Ramos (cell line): ENCODE measurements around the gene FBXW10B.
"Not testable (repeated sequence)": the region's sequence is repeated elsewhere in the genome, so short reads cannot be mapped to it uniquely, and the experiment has no call there.

Experiments
- in situ Hi-C: fragments of 300-500 bp; cut with MboI; formaldehyde crosslinking; loops from one replicate; pipeline ENCODE4 v1.14.3; 2022; ENCODE audit warnings: low sequenced_read_pairs; ENCODE audit not compliant: unreplicated experiment

The FBXW10B gene

DNA sequence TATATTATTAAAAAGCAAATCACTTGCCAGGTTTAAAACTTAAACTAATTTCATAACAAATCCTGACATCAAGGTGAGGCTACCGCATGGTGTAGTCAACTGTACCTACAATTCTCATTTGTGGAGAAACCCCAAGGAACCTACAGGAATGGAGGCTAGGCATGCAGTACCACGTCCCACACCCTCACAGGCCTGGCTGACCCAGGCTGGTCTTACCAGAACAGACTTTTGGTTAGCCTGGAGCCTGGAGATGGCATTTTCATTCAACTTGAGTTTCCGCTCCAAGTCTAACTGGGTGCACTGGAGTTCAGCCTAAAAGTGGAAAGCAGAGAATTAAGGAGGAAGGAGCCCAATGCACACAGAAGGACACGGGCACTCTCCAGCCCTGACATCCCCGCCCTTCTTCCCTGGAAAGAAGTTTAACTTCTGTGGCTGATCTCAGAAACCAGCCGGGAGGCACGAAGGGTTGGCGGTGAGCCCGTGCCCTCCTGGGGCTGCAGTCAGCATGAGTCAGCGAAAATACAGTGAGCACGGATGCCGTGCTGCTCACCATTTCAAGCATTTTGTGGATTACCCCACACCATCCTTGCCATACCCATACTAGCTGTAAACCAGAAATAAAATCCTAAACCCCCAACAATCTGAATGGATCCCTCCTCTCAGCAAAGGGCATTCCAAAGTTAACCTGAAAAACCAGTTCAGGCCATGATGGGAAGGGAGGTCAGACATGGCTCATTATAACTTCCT is 23.2 kb upstream of the FBXW10B start:
- in situ Hi-C loops = not testable (repeated sequence)

- in situ Hi-C loops = not testable (repeated sequence)
Measured at GRCh38 chr17:15642014-15642413, 22.5 kb upstream of the FBXW10B start.

DNA sequence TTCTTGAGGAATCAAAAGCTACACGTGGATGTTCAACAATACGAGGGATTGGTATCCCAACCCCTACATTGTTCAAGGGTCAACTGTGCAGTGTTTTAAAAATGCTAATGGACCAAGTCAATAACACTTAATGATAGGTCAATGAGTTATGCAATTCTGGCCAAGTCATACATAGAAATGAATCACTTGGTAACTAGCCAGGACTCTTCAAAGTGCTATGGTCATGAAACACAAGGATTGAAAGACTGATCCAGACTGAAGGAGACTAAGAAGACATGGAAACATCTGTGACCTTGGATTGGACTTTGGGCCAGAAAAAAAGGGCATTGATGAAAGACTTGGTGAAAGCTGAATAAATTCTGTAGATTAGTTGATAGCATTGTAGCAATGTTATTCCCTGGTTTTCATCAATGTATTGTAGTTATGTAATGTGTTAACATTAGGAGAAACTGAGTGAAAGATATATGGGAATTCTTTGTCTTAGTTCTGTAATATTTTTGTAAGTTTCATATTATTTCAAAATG is 11.5 kb upstream of the FBXW10B start:
- in situ Hi-C loops = not testable (repeated sequence)

DNA sequence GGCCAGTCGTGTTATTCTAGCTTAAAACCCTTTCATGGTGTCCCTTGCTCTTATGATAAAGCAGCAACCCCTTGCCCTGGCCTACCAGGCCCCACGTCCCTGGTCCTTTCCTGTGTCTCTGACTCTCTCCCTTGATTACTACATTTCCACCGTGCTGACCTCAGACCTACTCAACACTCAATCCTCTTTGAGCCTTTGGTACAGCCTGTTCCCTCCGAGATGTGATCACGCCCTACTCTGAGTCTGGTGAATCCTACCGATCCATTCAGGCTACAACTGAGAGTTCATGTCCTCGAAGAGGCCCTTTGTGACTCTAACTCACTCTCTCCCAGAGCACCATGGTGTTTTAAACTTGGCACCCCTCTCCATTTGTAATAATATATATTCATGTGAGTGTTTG is 10.5 kb upstream of the FBXW10B start:
- in situ Hi-C loops = not testable (repeated sequence)

DNA sequence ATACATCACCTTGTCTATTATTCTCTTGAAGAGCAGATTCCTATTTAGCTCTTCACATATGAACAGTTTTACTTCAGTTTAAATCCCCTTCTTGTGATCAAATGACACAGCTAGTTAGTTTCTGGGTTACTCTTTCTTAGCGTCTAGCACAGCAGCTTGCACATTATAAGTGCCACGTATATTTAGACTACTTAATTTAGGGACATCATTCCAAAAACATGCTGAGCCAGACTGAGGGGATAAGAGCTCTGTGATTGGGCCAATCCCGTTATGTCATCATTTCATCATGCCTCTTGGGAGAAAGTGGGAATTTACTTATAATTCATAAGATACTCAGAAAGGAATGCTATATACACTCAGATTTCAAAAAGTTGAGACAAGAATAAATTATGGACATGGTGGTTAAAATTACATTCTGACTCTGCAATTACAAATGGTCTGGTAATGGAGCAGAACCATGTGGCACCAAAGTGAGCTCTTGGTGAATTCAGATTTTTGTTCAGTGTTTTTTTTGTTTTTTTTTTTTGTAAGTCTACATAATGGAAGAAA is 4.2 kb upstream of the FBXW10B start:
- in situ Hi-C loops = not testable (repeated sequence)

DNA sequence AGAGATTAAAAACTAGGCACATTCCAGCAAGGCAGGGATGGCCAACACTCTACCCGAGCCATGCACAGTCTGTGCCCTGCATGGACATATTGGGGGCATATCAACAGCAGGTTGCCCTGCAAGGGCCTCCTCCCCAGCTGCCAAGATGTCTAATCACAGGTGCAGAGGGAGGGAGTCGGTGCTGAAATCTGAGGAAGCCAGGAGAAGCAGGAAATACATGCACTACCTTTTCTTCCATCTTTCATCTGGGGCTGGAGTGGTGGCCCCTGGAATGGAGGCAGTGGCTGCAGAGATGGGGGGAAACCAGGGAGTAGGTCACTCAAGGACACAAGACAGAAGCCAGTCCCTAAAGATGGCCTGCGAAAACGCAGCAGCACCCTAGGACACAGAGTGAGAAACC is 3.8 kb upstream of the FBXW10B start:
- in situ Hi-C loops = not testable (repeated sequence)

- in situ Hi-C loops = not testable (repeated sequence)
Measured at GRCh38 chr17:15622124-15622523, 2.6 kb upstream of the FBXW10B start.

DNA sequence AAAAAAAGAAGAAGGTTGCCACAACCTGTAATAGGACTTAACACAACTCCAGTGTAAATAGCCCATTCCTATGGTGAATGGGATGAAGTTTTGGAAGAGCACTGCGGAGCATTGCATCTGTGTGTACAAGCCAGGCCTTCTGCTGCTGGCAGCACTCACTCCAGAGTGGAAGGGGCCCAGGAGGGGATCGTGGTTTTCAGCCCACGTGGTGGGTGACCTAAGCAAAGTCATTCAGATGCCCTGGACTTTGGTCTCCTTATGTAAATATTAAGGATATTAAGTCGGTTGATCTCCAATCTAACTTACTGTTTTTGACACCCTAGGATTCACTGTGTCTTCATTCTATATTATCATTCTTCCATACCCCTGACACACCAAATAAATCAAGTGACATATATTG is 2.7 kb downstream of the FBXW10B start:
- in situ Hi-C loops = not testable (repeated sequence)

- in situ Hi-C loops = not testable (repeated sequence)
Measured at GRCh38 chr17:15615850-15616249, 3.7 kb downstream of the FBXW10B start.

DNA sequence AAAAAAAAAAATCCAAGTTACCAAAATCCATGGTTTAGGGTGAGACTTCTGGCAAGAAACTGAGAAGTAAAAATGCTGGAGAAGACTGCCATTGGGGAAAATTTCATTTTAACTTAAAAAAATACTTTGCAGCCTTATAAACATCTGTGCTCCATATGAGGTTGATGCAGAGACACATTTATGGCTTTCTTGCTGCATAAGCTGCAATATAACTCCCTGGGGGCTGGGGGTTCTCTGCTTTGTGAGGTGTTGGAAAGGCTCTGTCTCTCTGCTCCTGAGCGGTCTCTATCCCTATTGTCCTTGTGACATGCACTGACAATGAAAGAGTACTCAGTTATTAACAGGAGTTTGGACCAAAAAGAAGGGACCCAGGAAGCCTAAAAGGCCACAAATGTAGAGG is 6.4 kb downstream of the FBXW10B start:
- in situ Hi-C loops = not testable (repeated sequence)

GRCh38 chr17:15592960-15593359 is 26.5 kb downstream of the FBXW10B start:
- in situ Hi-C loops = not testable (repeated sequence)

- in situ Hi-C loops = not testable (repeated sequence)
Measured at GRCh38 chr17:15591986-15592385, 27.5 kb downstream of the FBXW10B start.

DNA sequence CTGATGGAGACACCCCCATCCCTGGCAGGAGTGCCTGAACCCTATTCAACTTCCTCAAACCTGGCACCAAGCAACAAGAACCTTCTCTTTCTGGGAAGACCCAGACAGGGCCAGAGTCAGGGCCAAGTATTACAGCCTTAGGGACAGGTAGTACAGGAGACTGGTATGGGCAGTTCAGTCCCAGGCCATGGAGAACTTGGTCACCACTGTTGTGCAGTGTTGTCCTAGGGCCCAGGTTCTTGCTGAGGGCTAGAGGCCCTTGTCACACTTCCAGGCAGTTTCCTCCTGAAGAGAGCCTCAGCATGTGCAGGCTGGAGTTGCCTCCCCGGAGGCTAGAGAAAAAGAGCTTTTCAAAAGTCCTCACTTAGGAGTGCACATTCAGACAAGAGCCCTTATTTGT is 28.7 kb downstream of the FBXW10B start:
- in situ Hi-C loops = not testable (repeated sequence)

GRCh38 chr17:15589544-15590536 is 29.7 kb downstream of the FBXW10B start:
- in situ Hi-C loops = not testable (repeated sequence)

DNA sequence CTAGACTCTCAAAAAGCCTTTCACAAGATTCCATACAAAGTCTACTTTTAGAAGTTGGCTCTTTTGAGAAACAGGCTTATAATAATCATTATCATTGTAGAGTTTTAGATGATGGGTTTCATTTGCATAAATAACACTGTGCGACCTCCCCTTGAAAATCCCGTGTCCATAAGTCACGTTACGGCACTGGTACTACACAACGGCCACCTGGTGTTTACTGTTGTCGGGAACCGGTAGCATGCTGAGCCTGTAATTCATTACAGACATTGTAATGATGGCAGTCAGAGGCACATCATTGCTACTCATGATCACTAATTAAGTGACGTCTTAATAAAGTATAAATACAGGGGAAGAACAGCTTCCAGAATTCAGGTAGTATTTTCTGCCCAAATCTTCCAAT is 31.5 kb downstream of the FBXW10B start:
- in situ Hi-C loops = not testable (repeated sequence)

DNA sequence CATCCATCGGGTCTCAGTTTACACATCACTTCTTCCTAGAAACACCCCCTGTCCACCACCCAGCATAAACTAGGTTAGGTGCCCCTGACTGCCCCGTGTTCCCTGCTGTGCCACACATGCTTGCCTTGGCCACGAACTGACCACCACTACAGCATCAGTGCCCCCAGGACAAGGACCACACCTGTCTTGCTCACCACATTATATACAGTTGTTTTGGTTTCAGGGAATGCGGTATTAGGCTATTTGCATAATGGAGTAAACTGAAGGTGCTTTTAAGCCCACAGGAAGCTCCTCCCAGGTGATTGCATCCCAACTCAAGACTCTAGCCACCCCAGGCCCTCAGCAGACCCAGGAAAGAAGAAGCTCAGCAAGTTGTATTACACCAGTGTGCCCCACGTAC is 36.2 kb downstream of the FBXW10B start:
- in situ Hi-C loops = not testable (repeated sequence)

DNA sequence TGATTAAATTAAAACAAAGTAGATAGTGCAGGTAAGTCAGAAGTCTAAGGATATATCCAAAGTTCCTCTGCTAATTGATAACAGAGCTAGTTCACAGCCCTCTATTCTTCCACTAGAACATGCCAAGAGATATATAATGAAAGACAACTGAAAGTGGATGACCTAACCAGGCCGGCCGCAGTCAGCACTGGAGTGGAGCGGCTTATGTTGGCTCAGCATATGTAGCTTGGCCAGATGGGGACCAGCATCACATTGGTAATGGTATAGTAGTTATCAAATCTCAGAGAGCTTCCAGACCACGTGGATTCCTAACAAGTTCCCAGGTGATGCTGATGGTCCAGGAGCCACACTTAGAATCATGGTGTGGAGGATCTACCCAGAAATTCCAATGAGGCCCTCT is 38.0 kb downstream of the FBXW10B start:
- in situ Hi-C loops = not testable (repeated sequence)

GRCh38 chr17:15576848-15577247 is 42.7 kb downstream of the FBXW10B start:
- in situ Hi-C loops = not testable (repeated sequence)

DNA sequence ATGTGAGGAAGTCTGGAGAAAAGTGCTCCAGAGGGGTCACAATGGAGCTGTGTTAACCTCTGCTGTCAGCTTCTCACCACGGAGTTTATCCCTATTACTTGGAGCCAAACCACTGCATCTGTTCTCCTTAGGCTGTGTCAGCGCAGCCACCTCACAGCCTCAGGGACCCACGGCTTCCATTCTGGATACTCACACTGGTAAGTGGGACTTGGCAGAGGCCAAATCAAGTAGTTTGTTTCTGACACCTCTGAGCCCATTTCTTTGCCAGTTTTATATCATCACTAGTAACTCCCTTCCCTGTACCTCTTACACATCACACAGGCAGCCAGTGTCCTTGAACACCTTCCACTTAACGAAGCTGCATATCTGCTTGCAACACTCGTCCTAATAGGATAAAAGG is 44.8 kb downstream of the FBXW10B start:
- in situ Hi-C loops = not testable (repeated sequence)

- in situ Hi-C loops = not testable (repeated sequence)
Measured at GRCh38 chr17:15573870-15574269, 45.6 kb downstream of the FBXW10B start.
